Activated CD8-positive, alpha-beta memory T cell treated with anti-CD3 and anti-CD28 coated beads, Interleukin-2, amount 50 U/mL, for 1 hour (primary cell): Measurements from ENCODE around the gene SMO.

Experiments used
- DNase-seq: peaks from one replicate; pipeline ENCODE4 v3.0.0-alpha.2; 2020; ENCODE audit errors: extremely low read depth

Gene SMO

GRCh38 chr7:129188372-129188891 is at the start of gene SMO:
TSS of gene SMO (plus strand) at chr7:129188633. CDS start at chr7:129189152, 519 bp downstream.
- no peak for DNase-seq

GRCh38 chr7:129143724-129144094 is 44.7 kb upstream of the SMO start:
- DNase-seq = no peak

DNA sequence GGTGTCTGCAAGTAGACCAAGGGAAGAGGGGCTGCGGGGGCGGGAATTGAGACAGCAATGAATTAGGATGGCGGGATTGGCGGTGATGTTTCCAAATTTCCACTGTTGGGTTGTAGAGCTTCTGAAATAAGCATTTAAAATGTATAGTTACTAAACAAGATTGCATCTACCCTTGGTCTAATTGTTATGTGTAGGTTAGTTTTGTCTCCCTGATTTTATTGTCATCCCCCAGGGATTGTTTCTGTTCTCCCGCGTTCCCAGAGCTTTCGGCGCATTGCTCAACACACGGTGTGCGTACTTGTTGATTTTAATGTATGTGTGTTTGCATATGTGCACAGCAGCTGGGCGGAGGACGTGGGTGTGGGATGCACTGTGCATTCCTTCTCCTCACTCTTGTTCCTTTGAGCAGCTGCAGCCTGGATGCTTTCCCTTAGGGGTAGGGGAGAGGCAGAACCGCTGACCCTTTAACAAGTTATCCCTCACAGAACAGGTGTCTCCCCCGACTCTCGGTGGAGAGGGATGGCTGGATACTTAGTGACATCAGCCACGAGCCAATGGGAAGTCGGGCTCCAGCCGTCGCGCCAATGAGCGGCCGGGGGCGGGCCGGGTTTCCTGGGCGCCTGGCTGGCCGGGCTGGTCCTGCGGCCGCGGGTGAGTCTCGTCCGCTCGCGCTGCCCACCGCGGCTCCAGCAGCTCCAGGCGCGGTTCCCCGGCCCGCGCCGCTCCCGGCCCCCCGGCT is 44.2 kb upstream of the SMO start, which contains the start of gene TSPAN33:
Gene TSPAN33 (plus strand): TSS at position 613 of the 739 bp plus-strand sequence. CDS start 274 bp downstream, outside the sequence.
- DNase-seq = no peak

DNA sequence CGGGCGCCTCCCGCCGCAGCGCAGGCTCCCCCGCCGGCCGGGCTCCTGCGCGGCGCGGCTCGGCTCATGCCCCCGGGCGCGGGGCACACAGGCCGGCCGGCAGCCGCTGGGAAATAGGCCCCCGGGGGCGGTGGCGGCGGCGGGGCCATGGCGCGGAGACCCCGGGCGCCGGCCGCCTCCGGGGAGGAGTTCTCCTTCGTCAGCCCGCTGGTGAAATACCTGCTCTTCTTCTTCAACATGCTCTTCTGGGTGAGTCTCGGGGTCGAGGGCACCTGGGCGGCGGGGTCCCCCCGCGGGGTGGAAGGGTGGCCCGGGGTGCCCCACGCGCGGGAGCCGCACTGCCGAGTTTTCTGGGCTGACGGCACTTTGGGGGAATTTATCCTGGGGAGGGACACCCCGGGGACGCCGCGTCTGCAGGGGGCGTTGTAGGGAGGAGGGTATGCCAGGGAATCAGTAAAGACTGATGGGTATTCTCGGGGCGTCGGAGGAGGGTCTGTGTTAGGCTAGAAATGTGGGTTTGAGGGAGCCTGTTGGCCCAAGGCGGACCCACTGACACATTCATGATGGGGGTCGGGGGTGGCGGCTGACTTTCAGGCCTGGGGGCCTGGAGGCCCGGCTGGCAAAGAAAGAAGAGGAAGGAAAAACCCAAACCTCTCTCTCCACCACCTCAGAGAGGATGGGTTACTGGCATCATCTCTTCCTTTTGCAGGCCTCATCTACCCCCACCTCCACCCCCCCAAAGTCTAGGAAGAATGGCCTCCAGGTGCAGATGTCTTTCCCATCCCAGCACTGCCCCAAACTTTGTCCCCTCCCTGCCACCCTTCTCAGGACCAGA is 43.4 kb upstream of the SMO start:
- no peak for DNase-seq

- no peak for DNase-seq
Observed at GRCh38 chr7:129146237-129146979, 42.0 kb upstream of the SMO start.

GRCh38 chr7:129147731-129148130 is 40.7 kb upstream of the SMO start:
- no peak for DNase-seq

GRCh38 chr7:129149511-129149910 is 38.9 kb upstream of the SMO start:
- DNase-seq = no peak

GRCh38 chr7:129150199-129150996 is 38.0 kb upstream of the SMO start:
- DNase-seq = no peak

DNA sequence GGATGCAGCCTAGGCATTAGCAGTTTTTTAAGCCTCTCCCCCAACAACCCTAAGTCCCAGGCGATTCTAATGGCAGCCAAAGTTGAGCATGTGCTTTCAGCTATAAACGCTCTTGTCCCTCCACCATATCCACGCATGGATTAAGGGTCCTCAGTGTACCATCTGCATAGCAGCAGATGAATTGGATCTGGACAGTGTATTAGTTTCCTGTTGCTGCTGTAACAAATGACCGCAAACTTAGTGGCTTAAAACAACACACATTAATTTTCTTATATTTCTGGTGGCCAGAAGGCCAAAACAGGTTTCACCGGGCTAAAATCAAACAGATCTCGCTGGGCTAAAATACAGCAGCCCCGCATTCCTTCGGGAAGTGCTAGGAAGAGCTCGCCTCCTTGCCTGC is 30.8 kb upstream of the SMO start:
- no peak for DNase-seq

GRCh38 chr7:129159539-129159938 is 28.9 kb upstream of the SMO start:
- no peak for DNase-seq

GRCh38 chr7:129160161-129160905 is 28.1 kb upstream of the SMO start:
- DNase-seq = no peak

- DNase-seq = no peak
Observed at GRCh38 chr7:129161524-129162225, 26.8 kb upstream of the SMO start.

- DNase-seq = no peak
Observed at GRCh38 chr7:129162732-129163131, 25.7 kb upstream of the SMO start.

GRCh38 chr7:129163875-129164544 is 24.4 kb upstream of the SMO start:
- DNase-seq = no peak

DNA sequence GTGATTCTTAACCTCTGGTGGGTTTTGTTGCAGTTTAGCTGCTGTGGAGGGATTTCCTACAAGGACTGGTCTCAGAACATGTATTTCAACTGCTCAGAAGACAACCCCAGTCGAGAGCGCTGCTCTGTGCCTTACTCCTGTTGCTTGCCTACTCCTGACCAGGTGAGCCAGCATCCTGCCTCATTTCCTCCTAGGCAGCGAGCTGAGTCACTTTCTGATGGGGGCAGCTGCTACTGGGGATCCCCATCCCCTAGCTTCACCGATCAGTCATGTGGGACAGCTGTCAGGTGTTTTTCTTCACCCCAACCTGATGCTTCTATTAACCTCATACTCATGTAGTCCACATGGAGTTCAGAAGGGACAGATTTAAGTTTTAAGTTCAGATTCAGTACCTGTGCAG is 21.7 kb upstream of the SMO start:
- no peak for DNase-seq

DNA sequence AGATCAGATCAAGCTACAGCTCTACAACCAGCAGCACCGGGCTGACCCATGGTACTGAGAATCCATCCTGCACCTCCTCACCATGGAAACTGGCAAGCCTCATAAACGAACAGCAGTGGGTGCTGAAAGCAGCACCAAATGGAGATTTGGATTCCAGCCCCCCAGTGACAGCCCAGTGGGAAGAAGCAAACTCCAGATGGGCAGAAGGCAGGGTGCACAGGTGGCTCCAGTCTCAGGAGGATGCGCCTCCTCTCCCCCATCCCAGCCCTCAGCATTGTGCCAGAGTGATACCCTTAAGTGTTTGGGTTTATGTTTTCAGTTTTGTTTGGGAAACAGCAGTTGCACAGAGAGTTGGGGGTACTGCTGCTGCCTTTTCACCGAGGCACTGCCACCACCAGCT is 20.6 kb upstream of the SMO start:
- DNase-seq = no peak

DNA sequence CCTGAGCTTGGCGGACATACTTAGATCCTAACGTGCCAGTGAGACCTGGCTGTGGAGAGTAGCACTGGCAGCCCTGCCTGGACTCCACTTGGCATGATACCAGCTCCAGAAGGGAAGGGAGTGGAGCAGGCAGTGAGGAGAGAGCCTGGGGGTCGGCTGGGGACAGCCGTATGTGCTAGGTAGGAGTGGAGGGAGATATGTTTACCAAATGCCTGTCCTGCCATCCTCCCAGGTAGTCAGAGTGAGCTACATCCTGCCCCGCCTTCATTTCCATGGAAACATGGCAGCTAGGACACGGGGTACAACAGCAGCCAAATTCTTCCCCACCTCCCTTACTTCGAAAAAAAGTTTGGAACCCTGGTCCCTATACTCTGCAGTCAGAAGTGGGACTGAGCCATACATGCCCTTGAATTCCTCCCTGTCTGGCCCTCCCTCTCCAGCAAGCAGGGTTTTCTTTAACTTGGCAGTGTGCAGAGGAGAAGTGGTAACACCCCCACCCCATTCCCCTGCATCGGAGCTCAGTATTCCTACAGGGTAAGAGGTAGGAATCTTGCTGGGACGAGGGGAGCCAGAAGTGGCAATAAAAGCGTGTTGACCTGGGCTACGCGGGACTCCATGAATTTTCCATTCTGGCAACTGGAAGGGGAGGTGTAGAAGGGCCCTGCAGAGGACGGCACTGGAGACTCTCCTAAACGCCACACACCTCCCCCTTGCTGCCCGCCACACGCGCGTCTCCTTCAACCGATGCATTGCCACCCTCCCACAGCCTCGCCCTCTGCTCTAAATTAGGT is 20.0 kb upstream of the SMO start:
- DNase-seq = no peak

DNA sequence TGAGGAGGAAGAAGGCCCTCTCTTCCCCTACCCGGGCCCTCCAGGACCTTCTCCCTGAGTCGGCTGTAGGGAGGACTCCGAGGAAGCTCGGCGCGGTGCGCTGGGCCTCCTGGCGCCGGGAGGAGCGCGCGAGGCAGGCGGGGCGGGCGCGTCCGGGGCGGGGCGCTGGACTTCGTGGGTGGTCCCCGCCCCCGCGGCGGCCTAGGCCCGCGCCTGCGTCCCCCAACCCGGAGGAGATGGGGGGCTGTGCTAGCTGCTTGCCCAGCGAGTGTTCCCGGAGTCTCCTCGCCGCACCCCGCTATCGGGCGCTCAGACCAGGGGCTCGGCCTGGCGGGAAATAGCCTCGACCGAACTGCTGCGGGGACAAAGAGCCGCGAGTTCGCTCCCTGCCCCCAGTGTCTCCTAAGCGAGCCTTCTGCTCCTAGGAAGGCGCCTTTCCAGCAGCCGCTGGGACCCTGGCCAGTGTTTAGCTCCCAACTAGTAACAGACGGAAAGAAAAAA is 19.2 kb upstream of the SMO start:
- DNase-seq = no peak
